ENCODE measurements around the gene ATAD2B.
"Not testable (repeated sequence)": the region's sequence is repeated elsewhere in the genome, so short reads cannot be mapped to it uniquely, and the experiment has no call there.

The ATAD2B gene

GRCh38 chr2:23723029-23723428, 203.9 kb downstream of the ATAD2B start:
- DNase-seq, result not testable (repeated sequence)

DNA sequence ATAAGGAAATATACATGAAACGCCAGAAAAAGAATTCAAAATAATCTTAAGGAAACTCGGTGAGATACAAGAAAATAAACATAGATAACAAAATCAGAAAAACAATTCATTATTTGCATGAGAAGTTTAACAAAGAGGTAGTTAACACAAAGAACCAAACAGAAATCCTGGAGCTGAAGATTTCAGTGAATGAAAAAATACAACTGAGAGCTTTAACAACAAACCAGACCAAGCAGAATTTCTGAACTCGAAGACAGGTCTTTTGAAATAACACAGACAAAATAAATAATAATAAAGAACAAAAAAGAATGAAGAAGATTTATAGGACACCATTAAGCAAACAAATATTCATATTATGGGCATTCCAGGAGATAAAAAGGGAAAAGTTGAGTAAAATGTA, 204.7 kb downstream of the ATAD2B start:
- DNase-seq, result no peak

- no peak for DNase-seq
These were observed 205.5 kb downstream of the ATAD2B start for GRCh38 chr2:23721454-23721826.

- no peak for DNase-seq
These were observed 206.0 kb downstream of the ATAD2B start for GRCh38 chr2:23720705-23721453.

DNA sequence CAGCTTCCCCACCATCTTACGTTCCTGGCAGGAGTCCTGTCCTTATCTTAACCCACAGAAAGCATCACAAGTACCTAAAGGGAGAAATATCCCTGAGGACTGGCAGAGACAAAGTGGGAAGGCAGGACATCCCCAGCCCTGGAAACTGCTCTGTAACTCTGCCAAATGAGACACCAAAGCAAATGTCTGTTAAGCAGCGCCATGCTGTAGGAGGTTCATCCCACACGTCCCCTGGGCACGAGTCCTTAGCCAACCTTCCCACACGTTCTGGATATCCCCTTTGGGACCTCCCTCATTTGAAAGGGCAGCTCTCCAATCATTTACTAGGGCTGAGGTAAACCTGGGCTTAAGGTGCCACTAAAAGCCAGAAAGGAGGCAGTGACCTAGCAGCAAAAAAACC, 207.2 kb downstream of the ATAD2B start:
- no peak for DNase-seq

GRCh38 chr2:23718931-23719700, 207.8 kb downstream of the ATAD2B start:
- DNase-seq, result no peak

- no peak for DNase-seq
These were observed 213.6 kb downstream of the ATAD2B start for GRCh38 chr2:23713351-23713750.

- DNase-seq, result no peak
These were observed 214.2 kb downstream of the ATAD2B start for GRCh38 chr2:23712756-23713151.

- no peak for DNase-seq
These were observed 214.8 kb downstream of the ATAD2B start for GRCh38 chr2:23711979-23712755.

DNA sequence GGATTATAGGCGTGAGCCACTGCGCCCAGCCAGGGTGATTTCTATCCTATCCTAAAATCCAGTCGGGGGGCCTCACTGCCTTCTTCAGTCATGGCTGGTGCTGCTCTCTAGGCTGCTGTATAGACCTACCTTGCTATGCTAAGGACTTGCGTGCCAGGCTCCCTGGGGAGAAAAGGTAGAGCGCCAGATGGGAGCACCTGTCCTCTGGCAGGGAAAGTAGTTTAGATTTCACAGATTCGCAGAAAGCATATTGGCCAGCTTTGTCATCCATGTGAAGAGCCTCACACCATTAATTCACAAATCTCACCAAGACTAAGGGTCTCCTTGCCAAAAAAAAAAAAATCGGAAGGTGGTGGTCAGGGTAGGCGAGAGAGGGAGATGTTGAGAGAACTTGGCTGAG, 217.6 kb downstream of the ATAD2B start:
- DNase-seq, result no peak

DNA sequence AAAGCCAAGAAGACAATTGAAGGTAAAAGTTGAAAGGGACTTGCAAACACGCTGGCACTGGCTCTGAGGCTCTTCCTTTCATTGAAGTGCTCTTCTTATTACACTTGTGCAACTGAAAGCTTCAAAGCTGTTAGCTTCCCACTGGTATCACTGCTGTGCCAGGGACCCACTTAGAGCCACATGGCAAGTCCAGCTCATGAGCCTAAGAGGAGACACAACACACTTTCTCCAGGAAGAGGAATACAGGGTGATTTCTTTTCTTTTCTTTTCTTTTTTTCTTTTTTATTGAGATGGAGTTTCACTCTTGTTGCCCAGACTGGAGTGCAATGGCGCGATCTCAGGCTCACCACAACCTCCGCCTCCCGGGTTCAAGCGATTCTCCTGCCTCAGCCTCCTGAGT, 218.2 kb downstream of the ATAD2B start:
- no peak for DNase-seq

DNA sequence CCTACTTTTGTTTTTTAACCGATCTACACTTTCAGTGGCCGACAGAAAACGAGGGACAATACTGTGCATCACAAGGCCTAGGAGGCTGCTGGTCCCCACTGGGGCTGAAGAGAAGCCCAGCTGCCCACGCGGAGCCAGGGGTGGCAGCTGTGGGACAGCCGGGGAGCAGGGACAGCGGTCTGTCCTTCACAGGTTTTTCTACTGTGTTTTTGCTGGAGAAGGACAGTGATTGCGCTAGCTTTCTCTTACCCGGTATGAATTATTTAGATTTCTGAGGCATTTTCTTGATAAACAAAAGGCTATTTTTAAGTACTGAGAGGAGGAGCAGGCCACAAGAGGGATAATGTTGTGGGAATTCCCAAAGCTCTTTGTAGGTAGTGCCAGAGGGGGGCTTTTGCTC, 219.8 kb downstream of the ATAD2B start:
- no peak for DNase-seq

- no peak for DNase-seq
These were observed 220.3 kb downstream of the ATAD2B start for GRCh38 chr2:23706613-23707078.

GRCh38 chr2:23705771-23706612, 220.9 kb downstream of the ATAD2B start:
- no peak for DNase-seq

- DNase-seq, result no peak
These were observed 223.1 kb downstream of the ATAD2B start for GRCh38 chr2:23703583-23704385.

GRCh38 chr2:23703037-23703582, 223.8 kb downstream of the ATAD2B start:
- DNase-seq, result no peak

DNA sequence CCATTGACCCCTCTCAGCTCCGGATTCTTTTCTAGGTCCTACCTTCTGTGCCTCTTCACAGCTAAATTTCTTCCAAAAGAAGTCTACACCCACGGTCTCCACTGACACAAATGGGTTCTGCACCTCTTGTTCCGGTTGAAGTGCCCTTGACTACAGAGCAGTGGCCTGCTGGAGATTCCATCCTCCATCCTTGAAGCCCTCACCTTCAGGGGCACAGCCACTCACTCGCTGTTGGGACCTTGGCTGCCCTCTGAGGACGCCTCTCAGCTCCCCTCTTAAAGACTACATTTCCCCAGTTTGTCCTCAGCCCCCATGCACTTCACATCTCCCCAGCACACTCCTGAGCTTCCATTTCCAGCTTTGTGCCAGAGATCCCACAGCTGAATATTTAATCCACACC, 226.3 kb downstream of the ATAD2B start:
- DNase-seq, result no peak

DNA sequence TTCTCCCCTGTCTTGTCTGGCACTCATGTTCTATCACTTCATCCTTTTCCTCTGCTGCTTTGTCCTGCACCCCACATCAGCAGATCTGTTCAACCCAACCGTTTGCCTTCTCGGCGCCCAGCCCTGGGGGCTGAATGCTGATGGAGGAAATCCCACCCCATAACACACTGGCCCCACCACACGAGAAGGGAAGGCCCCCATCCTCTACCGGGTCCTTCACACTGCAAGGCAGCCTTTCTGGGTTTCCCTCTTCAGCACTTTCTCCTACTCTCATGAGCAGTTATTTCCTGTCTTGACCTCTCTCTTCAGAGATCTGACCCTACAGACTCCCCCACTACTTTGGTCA, 227.4 kb downstream of the ATAD2B start:
- no peak for DNase-seq

- no peak for DNase-seq
These were observed 228.0 kb downstream of the ATAD2B start for GRCh38 chr2:23698721-23699579.

Data from CD4-positive, alpha-beta T cell treated with Interleukin-10 for 1 hour (primary cell).